Mesodermal cell (in vitro differentiated cells): Measurements from ENCODE around the gene ANAPC10.

ENCODE experiments used
- H3K27ac ChIP-seq: 2 replicates; pipeline ENCODE4 v1.7.0; 2013; ENCODE audit warnings: mild to moderate bottlenecking, low read depth, low read length, moderate library complexity; ENCODE audit not compliant: severe bottlenecking
- H3K36me3 ChIP-seq: 2 replicates; pipeline ENCODE4 v1.7.1; 2013; ENCODE audit warnings: mild to moderate bottlenecking, low read length, moderate library complexity; ENCODE audit not compliant: control insufficient read depth, insufficient read depth
- H3K4me1 ChIP-seq: one replicate; pipeline ENCODE4 v1.7.1; 2013; ENCODE audit warnings: mild to moderate bottlenecking, low read length; ENCODE audit not compliant: insufficient read depth, control insufficient read depth, poor library complexity, severe bottlenecking
- H3K4me3 ChIP-seq: 2 replicates; pipeline ENCODE4 v1.7.0; 2013; ENCODE audit warnings: low read length, control low read depth, mild to moderate bottlenecking; ENCODE audit not compliant: insufficient read depth, poor library complexity, severe bottlenecking; ENCODE audit errors: extremely low read depth
- H3K9me3 ChIP-seq: 2 replicates; pipeline ENCODE4 v1.7.1; 2013; ENCODE audit warnings: mild to moderate bottlenecking, low read length, moderate library complexity; ENCODE audit not compliant: control insufficient read depth
- WGBS, 2 experiments: methylation state at CpG; one replicate each; pipeline ENCODE4 v1.1.5; 2013; ENCODE audit warnings: missing lambda C conversion rate in 2 of 2; ENCODE audit not compliant: insufficient coverage in 2 of 2; 5-methylcytosine and 5-hydroxymethylcytosine counted together

The ANAPC10 gene

GRCh38 chr4:145102619-145103018 is 4.6 kb upstream of the ANAPC10 start:
- Histone ChIP-seq H3K36me3 (peaks cover 30% of the 10 kb centered on the region), H3K9me3 (no peaks in the 10 kb centered on the region), H3K4me3 (no peak overlapping the region), H3K4me1 (peaks cover 8% of the 10 kb centered on the region), H3K27ac (no peak overlapping the region)
- 85 to 97% methylated on average over 2 of the region's 2 CpGs for WGBS, 2 experiments

GRCh38 chr4:145101091-145101490 is 3.1 kb upstream of the ANAPC10 start:
- WGBS, 2 experiments: 94 to 100% methylated on average over 1 of the region's 1 CpG
- no peak overlapping the region for H3K4me3 ChIP-seq

GRCh38 chr4:145099653-145100052 is 1.7 kb upstream of the ANAPC10 start:
- peak overlapping the region; percentile 92 for H3K4me3 ChIP-seq
- WGBS, 2 experiments: 85% methylated on average over 2 of the region's 5 CpGs; no CpG with 5 or more reads in 1 of the 2 experiments
- peaks cover 23% of the 10 kb centered on the region for H3K36me3 ChIP-seq
- peaks cover 14% of the 10 kb centered on the region for H3K4me1 ChIP-seq
- H3K27ac ChIP-seq: no peak overlapping the region
- no peaks in the 10 kb centered on the region for H3K9me3 ChIP-seq

More at GRCh38 chr4:145101091-145101490, 3.1 kb upstream of the ANAPC10 start:
- peaks cover 17% of the 10 kb centered on the region for H3K36me3 ChIP-seq
- H3K4me1 ChIP-seq: peaks cover 14% of the 10 kb centered on the region
- no peaks in the 10 kb centered on the region for H3K9me3 ChIP-seq
- no peak overlapping the region for H3K27ac ChIP-seq

- H3K27ac ChIP-seq: peak overlapping the region; percentile 96
- WGBS, 2 experiments: 0% methylated on average over 6 of the region's 9 CpGs
- H3K4me3 ChIP-seq: peak overlapping the region; percentile 92
- H3K36me3 ChIP-seq: peaks cover 28% of the 10 kb centered on the region
- peaks cover 6% of the 10 kb centered on the region for H3K9me3 ChIP-seq
- peaks cover 14% of the 10 kb centered on the region for H3K4me1 ChIP-seq
Observed at GRCh38 chr4:145098675-145099037, 660 bp upstream of the ANAPC10 start.

GRCh38 chr4:145097331-145097820 is 620 bp downstream of the ANAPC10 start:
- Histone ChIP-seq H3K27ac (peak overlapping the region; percentile 96), H3K4me1 (peaks cover 14% of the 10 kb centered on the region), H3K36me3 (peaks cover 31% of the 10 kb centered on the region), H3K4me3 (peak overlapping the region; percentile 92), H3K9me3 (peaks cover 6% of the 10 kb centered on the region)
- WGBS, 2 experiments: 0 to 29% methylated on average over 2 to 3 of the region's 10 CpGs

- Histone ChIP-seq H3K4me1 (peaks cover 6% of the 10 kb centered on the region), H3K27ac (no peak overlapping the region), H3K4me3 (no peak overlapping the region), H3K36me3 (peaks cover 62% of the 10 kb centered on the region), H3K9me3 (peaks cover 6% of the 10 kb centered on the region)
- WGBS, 2 experiments: no CpG with 5 or more reads among the region's 2 CpGs
Observed at GRCh38 chr4:145093638-145094037, 4.4 kb downstream of the ANAPC10 start.

GRCh38 chr4:145090380-145090779 is 7.6 kb downstream of the ANAPC10 start:
- Histone ChIP-seq H3K4me1 (no peaks in the 10 kb centered on the region), H3K9me3 (peaks cover 6% of the 10 kb centered on the region), H3K36me3 (peaks cover 82% of the 10 kb centered on the region), H3K27ac (no peak overlapping the region), H3K4me3 (no peak overlapping the region)
- no CpG with 5 or more reads among the region's 1 CpG for WGBS, 2 experiments

GRCh38 chr4:145083891-145084605 is 13.9 kb downstream of the ANAPC10 start:
- Histone ChIP-seq H3K4me3 (no peak overlapping the region), H3K36me3 (peaks cover 61% of the 10 kb centered on the region), H3K4me1 (peaks cover 7% of the 10 kb centered on the region), H3K9me3 (no peaks in the 10 kb centered on the region), H3K27ac (no peak overlapping the region)
- 100% methylated on average over 1 of the region's 1 CpG; no CpG with 5 or more reads in 1 of the 2 experiments for WGBS, 2 experiments

GRCh38 chr4:145081756-145082155 is 16.2 kb downstream of the ANAPC10 start:
- 89% methylated on average over 1 of the region's 1 CpG; no CpG with 5 or more reads in 1 of the 2 experiments for WGBS, 2 experiments
- peaks cover 7% of the 10 kb centered on the region for H3K4me1 ChIP-seq
- peaks cover 61% of the 10 kb centered on the region for H3K36me3 ChIP-seq
- H3K27ac ChIP-seq: no peak overlapping the region
- no peak overlapping the region for H3K4me3 ChIP-seq
- no peaks in the 10 kb centered on the region for H3K9me3 ChIP-seq

GRCh38 chr4:145076469-145076855 is 21.5 kb downstream of the ANAPC10 start:
- Histone ChIP-seq H3K9me3 (no peaks in the 10 kb centered on the region), H3K4me3 (no peak overlapping the region), H3K27ac (no peak overlapping the region), H3K4me1 (no peaks in the 10 kb centered on the region), H3K36me3 (peaks cover 45% of the 10 kb centered on the region)
- WGBS, 2 experiments: 96 to 100% methylated on average over 1 to 2 of the region's 2 CpGs
